GM18870 (cell line): ENCODE measurements around the gene PAQR4.
"Not testable (repeated sequence)": the region's sequence is repeated elsewhere in the genome, so short reads cannot be mapped to it uniquely, and the experiment has no call there.

Experiments
- ATAC-seq: cut with Tn5 transposase; IDR thresholded peaks from one replicate; pipeline ENCODE4 v1.9.1; 2021; ENCODE audit warnings: moderate library complexity; ENCODE audit not compliant: unreplicated experiment

PAQR4 gene

GRCh38 chr16:2942045-2942444 is 27.1 kb upstream of the PAQR4 start:
- no peak for ATAC-seq

GRCh38 chr16:2943716-2944115 is 25.4 kb upstream of the PAQR4 start:
- not testable (repeated sequence) for ATAC-seq

- no peak for ATAC-seq
These were observed 22.5 kb upstream of the PAQR4 start for GRCh38 chr16:2946649-2947048.

DNA sequence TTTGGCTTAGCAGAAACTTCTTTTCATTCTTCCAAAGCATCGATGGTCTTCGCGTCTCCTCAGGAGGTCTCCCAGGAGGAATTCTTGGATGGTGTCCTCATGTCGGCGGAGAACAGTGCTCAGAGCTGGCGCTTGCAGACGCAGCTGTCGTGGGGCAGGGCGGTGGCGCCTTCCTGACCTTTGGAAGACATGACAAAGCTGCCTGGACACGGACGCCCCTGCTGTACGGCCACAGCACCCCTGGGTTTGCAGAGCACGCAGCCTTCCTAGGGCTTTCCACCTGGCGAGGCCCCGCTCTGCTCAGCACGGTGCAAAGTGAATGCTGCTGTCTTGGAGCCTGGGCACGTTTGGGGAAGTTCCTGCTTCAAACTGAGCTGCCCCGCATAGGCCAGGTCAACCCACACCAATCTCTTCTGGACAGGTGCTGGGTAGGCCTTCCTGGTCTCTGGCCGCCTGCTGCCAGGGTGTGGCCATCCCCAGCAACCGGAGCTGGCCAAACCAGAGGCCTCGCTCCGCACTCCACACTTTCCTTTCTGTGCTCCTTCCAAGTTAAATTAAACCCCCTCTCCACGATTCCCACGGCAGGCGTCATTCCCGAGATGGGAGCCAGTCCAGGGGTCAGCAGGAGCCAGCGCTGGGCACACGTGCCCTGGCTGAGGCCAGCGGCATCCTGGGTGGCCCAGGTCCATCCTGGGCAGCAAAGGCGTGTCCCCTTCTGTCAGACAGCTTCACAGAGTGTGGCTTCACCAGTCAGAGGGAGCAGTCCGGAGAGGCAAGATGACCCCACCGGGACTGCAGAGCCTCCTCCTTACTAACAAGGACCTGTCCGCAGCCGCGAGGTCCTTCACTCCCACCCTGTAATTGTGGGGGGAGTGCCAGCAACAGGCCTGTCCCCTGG is 20.1 kb upstream of the PAQR4 start:
- no peak for ATAC-seq

DNA sequence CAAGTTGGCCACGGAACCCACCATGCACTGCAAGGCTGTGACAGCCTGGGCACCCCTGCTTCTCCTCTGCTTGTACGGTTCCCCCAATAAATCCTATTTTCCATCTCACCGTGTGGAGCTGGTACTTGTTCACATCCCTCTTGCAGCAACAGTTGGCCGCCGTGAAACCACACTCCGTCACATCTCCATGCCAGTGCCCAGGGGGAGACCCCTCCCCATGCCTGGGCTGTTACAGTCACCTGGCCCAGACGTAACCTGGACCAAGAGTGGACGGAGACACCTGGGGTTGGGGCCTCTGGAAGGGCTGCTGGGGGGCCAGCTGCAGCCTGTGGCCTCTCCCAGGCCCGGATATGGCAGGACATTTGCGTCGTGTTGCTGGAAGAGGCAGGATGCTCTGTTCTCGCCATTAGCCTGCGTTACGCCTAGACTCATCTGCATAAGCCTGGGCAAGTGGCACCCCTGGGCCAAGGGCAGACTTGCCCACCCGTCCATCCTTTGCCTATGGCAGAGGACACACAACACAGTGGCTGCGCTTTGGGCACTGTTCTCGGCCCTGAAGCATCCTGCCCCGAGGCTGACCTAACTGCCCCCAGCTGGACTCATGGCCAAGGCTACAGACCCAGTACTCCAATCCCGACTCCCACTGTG is 19.3 kb upstream of the PAQR4 start:
- ATAC-seq = no peak

GRCh38 chr16:2950353-2950724 is 18.8 kb upstream of the PAQR4 start:
- ATAC-seq = no peak

DNA sequence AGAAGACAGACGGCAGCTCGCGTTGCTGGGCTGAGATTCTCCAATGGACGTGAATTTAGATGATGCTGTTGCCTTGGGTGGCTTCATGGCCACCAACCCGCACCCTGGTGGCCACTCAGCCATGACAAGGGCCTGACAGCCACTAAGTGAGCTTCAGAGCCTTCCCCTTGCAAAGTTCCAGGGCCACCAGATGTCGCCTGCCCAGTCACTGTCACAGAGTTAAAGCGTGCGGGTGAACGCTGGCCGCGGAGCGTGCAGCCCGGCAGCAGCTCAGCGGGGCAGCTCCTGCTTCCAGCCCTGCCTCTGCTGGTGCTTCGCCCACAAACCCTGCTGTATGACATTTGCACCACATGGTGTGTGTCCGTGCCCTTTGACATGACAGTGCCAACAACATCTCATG is 18.4 kb upstream of the PAQR4 start:
- ATAC-seq = no peak

DNA sequence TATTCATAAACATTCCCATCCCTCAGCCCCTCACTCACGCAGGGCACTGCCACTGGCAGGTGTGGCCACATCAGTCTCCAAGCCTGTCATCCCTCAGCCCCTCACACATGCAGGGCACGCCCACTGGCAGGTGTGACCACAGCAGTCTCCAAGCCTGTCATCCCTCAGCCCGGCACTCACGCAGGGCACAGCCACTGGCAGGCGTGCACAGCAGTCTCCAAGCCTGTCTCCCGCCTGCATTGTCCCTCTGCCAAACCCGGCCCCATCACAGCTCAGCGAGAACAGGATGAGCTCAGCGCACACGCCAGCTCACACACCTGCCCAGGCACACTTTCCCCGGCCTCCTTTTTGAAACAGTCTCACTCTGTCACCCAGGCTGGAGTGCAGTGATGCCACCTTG is 16.5 kb upstream of the PAQR4 start:
- ATAC-seq = no peak

GRCh38 chr16:2953706-2954627 is 15.2 kb upstream of the PAQR4 start:
- no peak for ATAC-seq

DNA sequence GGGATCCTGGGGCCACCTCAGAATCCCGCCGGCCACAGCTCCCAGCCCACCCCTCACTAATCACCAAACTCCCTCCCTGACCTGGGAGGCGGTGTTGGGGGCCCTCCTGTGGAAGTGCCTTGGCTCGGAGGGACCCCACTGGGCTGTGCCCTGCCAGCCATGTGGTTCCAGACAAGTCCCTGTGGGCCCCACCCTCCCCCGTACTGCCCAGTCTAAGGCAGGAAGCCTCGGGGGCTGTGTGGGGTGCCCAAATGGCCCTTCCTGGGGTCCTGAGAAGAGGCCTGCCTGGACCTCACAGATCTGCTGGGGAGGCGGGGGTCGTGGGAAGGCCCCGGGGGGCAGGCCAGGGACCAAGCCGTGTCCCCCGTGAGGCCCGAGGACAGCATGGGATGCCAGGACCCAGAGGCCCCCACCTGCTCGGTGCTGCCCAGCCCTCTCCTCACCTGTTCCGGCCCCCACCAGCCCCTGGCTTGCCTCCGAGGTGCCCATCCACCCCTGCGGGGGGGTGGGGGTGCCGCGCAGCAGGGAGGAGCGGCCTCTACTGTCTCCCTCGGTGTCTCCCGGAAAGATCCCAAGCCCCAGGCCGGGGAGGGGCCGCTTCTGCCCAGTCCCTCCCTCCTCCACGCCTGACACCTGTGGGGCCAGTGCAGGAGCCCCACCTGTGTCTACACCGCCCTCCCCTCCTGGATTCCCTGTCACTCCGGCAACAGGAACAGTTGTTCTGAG is 14.3 kb upstream of the PAQR4 start:
- ATAC-seq = no peak

- no peak for ATAC-seq
These were observed 13.7 kb upstream of the PAQR4 start for GRCh38 chr16:2955438-2955778.

GRCh38 chr16:2955779-2956578 is 13.2 kb upstream of the PAQR4 start:
- ATAC-seq = no peak

- ATAC-seq = no peak
These were observed 12.6 kb upstream of the PAQR4 start for GRCh38 chr16:2956579-2956956.

- no peak for ATAC-seq
These were observed 9.9 kb upstream of the PAQR4 start for GRCh38 chr16:2959206-2959605.

DNA sequence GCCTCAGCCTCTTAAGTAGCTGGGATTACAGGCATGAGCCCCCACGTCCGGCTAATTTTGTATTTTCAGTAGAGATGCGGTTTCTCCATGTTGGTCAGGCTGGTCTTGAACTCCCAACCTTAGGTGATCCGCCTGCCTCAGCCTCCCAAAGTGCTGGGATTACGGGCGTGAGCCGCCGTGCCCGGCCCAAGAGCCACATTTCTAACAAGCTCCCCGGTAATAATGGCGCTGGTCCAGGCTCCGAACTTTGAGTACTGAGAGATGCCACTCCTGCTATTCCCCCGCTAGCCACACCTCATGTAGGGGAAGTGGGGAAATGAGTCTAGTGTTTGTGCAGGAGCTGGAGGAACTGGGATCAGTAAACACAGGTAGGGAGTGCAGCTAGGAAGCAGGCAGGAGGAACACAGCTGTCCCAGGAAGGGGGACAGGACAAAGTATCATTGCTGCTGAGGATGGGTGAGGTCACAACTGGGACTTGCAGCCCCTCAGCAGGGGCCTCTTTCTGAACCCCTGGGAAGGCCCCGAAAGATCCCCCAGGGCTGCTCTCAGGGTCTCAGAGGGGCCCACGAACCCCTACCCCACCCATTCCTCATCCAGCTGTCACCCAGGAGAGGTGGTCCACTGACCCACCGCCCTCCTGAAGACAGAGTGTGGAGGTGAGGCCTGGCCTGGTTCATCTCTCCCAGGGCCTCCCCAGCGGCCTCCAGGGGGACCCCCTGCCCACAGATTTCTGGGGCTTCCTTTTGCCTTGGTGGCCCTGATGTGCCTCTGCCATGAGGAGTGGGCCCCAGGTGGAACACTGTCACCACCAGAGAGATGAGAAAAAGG is 8.8 kb upstream of the PAQR4 start:
- ATAC-seq = no peak

DNA sequence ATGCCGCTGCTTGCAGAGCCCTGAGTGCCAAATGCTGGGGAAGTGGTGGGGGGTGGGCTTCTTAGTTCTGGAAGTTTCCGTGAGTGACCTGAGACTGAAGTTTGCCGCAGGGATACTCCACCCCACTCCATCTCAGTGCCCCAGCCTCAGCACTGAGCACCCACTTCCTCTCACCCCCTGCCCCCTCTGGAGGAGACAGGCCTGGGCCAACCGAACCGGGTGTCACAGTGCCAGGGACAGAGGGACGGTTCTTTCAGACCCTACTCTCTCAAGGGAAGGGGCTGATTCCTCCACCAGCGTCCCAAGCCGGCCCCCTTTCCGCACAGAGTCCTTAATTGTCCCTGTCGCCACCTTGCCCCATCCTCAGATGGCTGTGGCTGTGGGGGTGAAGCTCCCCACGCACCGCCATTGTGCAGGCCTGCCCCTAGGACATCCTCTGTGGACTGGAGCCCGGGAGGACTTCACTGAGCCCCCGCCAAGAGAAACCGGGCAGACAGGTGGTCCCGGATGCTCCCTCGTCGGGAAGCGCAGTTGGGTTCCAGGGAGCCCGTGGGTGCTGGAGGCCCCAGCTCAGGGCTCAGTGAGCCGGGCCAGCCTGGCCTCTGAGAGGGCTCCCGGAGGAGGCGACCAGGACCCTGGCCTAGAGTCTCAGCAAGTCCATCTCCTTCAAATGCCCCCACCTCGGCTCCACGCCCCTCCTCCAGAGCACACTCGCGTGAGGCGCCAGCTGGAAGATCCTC is 6.6 kb upstream of the PAQR4 start:
- no peak for ATAC-seq

DNA sequence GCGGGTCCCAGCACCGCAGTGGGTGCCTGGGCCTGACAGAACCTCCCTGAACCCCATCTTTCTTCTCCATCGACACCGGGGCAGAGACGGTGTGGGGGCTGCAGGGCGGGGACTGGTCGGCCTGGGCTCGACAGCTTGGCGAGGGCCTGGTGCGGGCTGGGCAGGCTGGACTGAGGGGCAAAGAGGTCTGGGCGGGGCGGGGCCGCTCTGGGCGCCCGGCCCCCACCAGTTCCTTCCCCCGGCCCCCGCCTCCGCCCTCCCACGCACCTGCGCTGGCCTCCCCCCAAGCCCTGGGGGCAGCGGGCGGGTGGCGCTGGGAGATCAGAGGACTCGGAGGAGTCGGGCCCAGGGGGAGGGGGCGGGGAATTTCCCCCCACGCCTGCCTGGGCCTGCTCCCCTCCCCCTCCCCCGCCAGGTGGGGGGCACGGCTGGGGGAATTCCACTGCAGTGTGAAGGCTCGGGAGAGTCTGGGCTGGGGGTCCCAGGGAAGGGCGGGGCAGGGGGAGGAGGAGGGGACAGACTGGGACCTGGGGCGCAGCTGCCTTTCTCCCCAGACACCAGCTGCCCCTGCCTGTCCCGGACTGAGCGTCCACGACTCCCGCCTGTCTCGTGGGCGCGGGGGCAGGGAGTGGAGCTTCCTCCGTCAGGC is 6.0 kb upstream of the PAQR4 start:
- no peak for ATAC-seq
